ENCODE data around the gene NUAK1.

NUAK1 gene

GRCh38 chr12:106130474-106131113, 8.2 kb downstream of the NUAK1 start:
- DNase-seq (ENCODE audit: low read depth): no peak

GRCh38 chr12:106128585-106129328, 10.0 kb downstream of the NUAK1 start:
- DNase-seq (ENCODE audit: low read depth): no peak

- DNase-seq (ENCODE audit: low read depth): no peak
Observed at GRCh38 chr12:106127338-106128126, 11.2 kb downstream of the NUAK1 start.

GRCh38 chr12:106126441-106127337, 12.1 kb downstream of the NUAK1 start:
- DNase-seq (ENCODE audit: low read depth): no peak

GRCh38 chr12:106125351-106126095, 13.2 kb downstream of the NUAK1 start:
- DNase-seq (ENCODE audit: low read depth): no peak

- no peak for DNase-seq (ENCODE audit: low read depth)
Observed at GRCh38 chr12:106123551-106124081, 15.1 kb downstream of the NUAK1 start.

GRCh38 chr12:106123110-106123509, 15.6 kb downstream of the NUAK1 start:
- no peak for DNase-seq (ENCODE audit: low read depth)

- no peak for DNase-seq (ENCODE audit: low read depth)
Observed at GRCh38 chr12:106122004-106122403, 16.8 kb downstream of the NUAK1 start.

- DNase-seq (ENCODE audit: low read depth): no peak
Observed at GRCh38 chr12:106120519-106121105, 18.1 kb downstream of the NUAK1 start.

- no peak for DNase-seq (ENCODE audit: low read depth)
Observed at GRCh38 chr12:106119301-106119700, 19.5 kb downstream of the NUAK1 start.

- DNase-seq (ENCODE audit: low read depth): no peak
Observed at GRCh38 chr12:106118381-106119130, 20.2 kb downstream of the NUAK1 start.

- DNase-seq (ENCODE audit: low read depth): no peak
Observed at GRCh38 chr12:106115440-106115839, 23.3 kb downstream of the NUAK1 start.

- DNase-seq (ENCODE audit: low read depth): no peak
Observed at GRCh38 chr12:106114447-106115068, 24.2 kb downstream of the NUAK1 start.

GRCh38 chr12:106113824-106114446, 24.8 kb downstream of the NUAK1 start:
- DNase-seq (ENCODE audit: low read depth): no peak

GRCh38 chr12:106113446-106113823, 25.3 kb downstream of the NUAK1 start:
- DNase-seq (ENCODE audit: low read depth): no peak

GRCh38 chr12:106113042-106113441, 25.7 kb downstream of the NUAK1 start:
- DNase-seq (ENCODE audit: low read depth): no peak

GRCh38 chr12:106112145-106112821, 26.5 kb downstream of the NUAK1 start:
- no peak for DNase-seq (ENCODE audit: low read depth)

- no peak for DNase-seq (ENCODE audit: low read depth)
Observed at GRCh38 chr12:106110626-106111300, 28.0 kb downstream of the NUAK1 start.
